LNCaP clone FGC (cell line): ENCODE data around the gene HASPIN.

ENCODE experiments used
- DNase-seq: peaks from one replicate; pipeline ENCODE4 v3.0.0-alpha.2; 2011; ENCODE audit warnings: low read depth
- H3K4me3 ChIP-seq: 2 replicates; pipeline ENCODE4 v1.5.1; 2011; ENCODE audit warnings: mild to moderate bottlenecking, low read depth, low read length, control low read depth
- TF ChIP-seq, protein P1 (sequence below): IDR thresholded peaks from 2 replicates; pipeline ENCODE4 v1.5.1; 2012; ENCODE audit warnings: mild to moderate bottlenecking; ENCODE audit not compliant: control insufficient read depth, insufficient read depth; ENCODE audit errors: extremely low read depth

Gene HASPIN

DNA sequence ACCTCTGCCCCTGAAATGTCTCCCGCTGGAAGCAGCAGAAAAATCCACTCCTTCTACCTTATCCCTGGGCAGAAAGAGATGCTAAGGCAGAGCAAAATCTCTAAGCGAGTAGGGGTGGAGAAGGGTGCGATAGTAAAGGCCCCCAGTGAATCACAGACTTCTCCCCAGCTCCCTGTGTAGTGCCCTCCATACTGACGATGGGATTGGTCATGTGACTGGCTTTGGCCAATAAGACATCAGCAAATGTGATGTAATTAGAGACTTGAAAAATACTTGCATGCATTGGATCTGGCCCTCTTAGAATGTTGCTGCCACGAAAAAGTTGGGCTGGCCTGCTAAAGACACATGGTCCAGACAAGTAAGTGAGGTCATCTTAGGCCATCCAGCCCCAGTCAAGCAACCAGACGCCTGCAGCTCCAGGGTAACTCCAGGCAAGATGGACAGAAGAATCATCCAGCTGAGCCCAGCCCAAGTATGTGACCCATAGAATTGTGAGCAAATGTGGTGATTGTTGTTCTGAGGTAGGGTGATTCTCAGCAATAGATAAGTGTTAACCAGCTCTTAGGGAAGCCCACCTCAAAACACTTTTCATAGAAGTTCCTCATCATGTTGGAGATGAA, 36.0 kb downstream of the HASPIN start:
- H3K4me3 ChIP-seq: no peak overlapping the region
- no peak for DNase-seq
- TF ChIP-seq, protein P1, sequence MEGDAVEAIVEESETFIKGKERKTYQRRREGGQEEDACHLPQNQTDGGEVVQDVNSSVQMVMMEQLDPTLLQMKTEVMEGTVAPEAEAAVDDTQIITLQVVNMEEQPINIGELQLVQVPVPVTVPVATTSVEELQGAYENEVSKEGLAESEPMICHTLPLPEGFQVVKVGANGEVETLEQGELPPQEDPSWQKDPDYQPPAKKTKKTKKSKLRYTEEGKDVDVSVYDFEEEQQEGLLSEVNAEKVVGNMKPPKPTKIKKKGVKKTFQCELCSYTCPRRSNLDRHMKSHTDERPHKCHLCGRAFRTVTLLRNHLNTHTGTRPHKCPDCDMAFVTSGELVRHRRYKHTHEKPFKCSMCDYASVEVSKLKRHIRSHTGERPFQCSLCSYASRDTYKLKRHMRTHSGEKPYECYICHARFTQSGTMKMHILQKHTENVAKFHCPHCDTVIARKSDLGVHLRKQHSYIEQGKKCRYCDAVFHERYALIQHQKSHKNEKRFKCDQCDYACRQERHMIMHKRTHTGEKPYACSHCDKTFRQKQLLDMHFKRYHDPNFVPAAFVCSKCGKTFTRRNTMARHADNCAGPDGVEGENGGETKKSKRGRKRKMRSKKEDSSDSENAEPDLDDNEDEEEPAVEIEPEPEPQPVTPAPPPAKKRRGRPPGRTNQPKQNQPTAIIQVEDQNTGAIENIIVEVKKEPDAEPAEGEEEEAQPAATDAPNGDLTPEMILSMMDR: no peak

DNA sequence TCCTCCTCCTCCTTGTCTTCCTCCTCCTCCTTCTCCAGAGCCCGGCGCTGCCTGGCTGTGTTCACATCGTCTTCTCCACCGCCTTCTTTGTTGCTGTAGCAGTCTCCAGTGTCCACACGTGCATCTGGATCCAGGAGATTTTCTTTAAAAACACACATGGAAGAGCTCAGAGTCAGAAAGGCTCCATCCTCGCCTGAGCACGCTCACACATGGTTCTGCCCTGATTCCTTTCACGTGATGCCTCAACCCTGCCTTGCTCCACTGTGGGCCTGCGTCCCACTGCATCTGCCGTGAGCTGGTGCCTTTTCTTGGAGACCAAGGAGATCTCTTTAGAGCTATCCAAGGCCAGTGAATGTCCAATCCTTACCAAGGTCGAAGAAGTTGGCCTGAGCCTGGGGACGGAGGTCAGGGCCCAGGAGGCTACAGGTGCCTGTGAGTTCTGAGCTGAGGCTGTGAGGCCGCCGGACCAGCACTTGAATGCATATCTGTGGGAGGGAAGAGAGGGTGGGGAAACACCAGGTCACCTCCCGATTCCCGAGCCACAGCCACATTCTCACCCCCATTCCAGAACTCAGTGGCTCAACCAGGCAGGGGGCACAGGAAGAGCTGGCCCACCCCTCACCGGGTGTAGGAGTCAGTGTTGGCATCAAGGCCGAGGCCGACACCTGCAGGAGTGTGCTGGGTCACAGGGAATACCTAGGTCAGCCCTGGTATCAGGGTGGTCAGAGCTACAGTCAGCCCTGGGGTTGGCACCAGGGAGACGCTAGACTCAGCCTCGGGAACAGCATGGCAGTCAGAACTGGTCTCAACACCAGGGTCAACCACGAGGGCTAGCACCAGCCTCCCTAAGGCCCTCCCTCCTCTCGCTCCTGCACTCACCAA, 37.6 kb downstream of the HASPIN start:
- no peak overlapping the region for H3K4me3 ChIP-seq
- TF ChIP-seq, protein P1: no peak
- no peak for DNase-seq

DNA sequence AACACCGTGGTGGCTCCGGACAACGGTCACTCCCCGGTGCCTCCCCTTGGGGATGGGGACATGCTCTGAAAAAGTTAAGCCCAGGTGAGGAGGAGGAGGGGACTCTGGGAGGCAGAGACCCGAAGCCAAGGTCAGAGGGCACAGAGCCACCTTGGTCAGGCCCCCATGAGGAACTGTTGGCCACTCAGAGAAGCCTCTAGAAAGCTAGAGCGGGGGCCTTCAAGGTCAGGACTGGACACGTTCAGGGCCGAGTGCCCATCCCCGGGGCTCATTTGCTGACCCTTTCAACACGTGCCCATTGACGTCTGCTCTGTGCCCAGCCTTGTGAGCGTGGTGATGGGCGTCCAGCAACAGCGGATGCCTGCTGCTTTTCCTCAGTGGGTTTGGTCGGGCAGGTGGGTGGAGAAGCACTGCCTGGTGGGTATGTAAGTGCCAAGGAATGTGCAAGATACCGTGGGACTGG, 38.2 kb downstream of the HASPIN start:
- TF ChIP-seq, protein P1: no peak
- DNase-seq: no peak
- H3K4me3 ChIP-seq: no peak overlapping the region

DNA sequence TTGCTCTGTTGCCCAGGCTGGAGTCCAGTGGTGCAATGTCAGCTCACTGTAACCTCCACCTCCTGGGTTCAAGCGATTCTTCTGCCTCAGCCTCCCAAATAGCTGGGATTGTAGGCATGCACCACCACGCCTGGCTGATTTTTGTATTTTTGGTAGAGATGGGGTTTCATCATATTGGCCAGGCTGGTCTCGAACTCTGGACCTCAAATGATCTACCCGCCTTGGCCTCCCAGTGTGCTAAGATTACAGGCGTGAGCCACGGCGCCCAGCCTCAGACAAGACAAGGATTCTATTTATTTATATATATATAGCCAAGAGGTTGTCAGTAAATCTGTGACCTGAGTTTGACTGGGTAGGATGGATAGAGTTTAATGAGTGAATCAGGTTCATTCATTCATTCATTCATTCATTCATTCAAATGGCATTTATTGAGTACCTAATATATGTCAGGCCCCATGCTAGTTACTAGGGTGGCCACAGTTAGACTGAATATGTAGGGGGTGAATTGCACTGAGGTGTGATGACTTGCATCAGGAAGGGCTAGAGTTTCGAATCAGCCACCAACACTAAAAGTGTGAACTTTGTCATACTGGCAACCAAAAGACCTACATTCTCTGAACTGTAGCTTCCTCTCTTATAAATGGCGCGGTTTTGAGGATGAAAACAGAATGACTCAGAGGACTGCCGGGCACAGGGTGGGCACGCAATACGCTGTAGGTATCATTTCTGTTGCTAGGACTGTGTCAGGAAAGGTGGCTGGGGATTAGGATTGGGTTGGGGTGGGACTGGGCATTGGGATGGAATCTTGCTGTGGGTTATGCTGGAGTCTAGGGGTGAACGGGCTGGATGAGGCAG, 39.4 kb downstream of the HASPIN start:
- DNase-seq: no peak
- no peak overlapping the region for H3K4me3 ChIP-seq
- TF ChIP-seq, protein P1: no peak

DNA sequence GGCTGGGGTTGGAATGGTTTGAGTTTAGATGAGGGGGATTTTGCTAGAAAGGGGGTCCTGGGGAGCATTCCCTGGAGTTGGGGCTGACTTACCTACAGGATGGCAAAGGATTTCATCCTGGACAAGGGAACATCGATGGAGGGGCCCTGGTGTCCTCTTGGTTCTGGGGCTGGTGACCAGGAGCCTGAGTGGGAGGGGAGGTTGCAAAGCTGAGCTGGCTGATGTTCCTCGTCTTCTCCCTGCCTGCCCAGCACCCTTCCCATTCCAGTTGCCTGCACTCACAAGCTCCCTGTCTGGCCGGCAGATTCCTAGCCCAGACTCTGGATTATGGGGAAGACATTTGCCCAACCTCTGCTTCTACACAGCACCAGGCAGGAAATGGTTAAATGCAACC, 40.1 kb downstream of the HASPIN start:
- H3K4me3 ChIP-seq: no peak overlapping the region
- TF ChIP-seq, protein P1: no peak
- no peak for DNase-seq

DNA sequence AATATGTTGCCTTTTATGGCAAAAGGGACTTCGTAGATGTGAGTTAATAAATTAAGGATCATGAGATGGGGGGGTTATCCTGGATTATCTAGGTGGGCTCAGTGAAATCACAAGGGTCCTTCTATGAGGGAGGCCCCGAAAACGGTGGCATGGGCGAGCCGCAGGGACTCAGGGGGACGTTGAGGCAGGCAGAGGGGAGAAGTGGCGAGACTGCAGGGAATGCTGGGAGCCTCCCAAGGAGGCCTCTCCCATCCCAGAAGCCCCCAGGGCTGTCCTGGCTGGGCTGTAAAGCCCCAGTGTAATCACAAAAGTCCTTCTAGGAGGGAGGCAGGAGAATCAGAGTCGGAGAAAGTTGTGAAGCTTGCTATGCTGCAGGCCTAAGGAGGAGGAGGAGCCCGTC, 42.3 kb downstream of the HASPIN start:
- no peak overlapping the region for H3K4me3 ChIP-seq
- DNase-seq: no peak
- TF ChIP-seq, protein P1: no peak
